ENCODE data around the gene CIPC.

DNA sequence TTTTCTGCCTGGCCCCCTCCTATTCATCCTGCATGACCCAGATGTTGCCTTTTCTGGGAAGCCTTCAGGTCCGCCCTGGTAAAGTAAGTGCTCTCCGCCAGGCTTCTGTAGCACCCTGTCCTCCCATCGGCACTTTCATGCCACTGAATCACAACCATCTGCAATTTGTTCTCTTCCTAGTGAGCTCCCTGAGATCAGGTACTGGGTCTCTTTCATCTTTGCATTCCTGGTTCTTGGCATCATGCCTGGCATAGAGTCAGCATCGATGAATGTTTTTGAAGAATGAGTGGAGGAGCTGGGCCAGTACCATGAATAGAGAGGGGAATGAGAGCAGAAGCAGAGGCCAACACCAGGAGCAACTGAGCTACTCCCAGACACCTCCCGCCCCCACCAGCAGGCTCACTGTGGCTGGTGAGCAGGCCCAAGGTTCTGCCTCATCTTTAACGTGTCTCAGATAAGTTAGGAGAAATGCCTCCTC is 30.4 kb downstream of the CIPC start:
- TF ChIP-seq, protein P1, sequence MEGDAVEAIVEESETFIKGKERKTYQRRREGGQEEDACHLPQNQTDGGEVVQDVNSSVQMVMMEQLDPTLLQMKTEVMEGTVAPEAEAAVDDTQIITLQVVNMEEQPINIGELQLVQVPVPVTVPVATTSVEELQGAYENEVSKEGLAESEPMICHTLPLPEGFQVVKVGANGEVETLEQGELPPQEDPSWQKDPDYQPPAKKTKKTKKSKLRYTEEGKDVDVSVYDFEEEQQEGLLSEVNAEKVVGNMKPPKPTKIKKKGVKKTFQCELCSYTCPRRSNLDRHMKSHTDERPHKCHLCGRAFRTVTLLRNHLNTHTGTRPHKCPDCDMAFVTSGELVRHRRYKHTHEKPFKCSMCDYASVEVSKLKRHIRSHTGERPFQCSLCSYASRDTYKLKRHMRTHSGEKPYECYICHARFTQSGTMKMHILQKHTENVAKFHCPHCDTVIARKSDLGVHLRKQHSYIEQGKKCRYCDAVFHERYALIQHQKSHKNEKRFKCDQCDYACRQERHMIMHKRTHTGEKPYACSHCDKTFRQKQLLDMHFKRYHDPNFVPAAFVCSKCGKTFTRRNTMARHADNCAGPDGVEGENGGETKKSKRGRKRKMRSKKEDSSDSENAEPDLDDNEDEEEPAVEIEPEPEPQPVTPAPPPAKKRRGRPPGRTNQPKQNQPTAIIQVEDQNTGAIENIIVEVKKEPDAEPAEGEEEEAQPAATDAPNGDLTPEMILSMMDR (IDR thresholded peaks at IDR 0.05) = no peak
- TF ChIP-seq EZH2 (IDR thresholded peaks at IDR 0.05) = no peak
- no peak for TF ChIP-seq EZH2phosphoT487 (IDR thresholded peaks at IDR 0.05)

Data from neural progenitor cell (in vitro differentiated cells).